ENCODE results near the gene HES5.

HES5 gene

DNA sequence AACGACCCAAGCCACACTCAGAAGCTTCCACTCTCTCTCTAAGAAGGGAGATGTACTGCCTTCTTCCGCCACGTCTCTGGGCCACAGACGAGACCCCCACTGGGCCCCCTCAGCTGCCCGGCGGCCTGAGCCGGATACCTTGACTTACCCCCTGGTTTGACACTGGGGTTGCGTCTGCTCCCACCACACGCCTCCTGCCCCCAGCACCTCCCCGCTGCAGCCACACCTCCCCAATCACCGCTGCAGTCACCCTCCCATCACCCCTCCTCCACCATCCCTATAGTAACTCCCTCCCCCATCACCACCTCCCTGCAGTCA lies 14.3 kb downstream of the HES5 start:
- H3K36me3 ChIP-seq (ENCODE audit: control insufficient read depth, insufficient read depth, low read length): peaks cover 98% of the 10 kb centered on the region
- no peak for DNase-seq

GRCh38 chr1:2514863-2515762 lies 14.9 kb downstream of the HES5 start:
- Histone ChIP-seq H3K4me3 (ENCODE audit: insufficient read depth, low read depth, low read length, poor library complexity, severe bottlenecking) (no peak overlapping the region), H3K27ac (ENCODE audit: insufficient read depth, low read length, poor library complexity, severe bottlenecking) (no peak overlapping the region), H3K36me3 (ENCODE audit: control insufficient read depth, insufficient read depth, low read length) (peaks cover 98% of the 10 kb centered on the region), H3K27me3 (replicated peaks; ENCODE audit: control insufficient read depth, insufficient read depth, low read length, poor library complexity, severe bottlenecking) (no peaks in the 10 kb centered on the region), H3K4me1 (ENCODE audit: control insufficient read depth, insufficient read depth, low read length, poor library complexity, severe bottlenecking) (no peaks in the 10 kb centered on the region), H3K9me3 (ENCODE audit: control insufficient read depth, low read length) (no peaks in the 10 kb centered on the region)
- DNase-seq: no peak

More for the DNA sequence above, 14.3 kb downstream of the HES5 start:
- H3K9me3 ChIP-seq (ENCODE audit: control insufficient read depth, low read length): no peaks in the 10 kb centered on the region
- no peaks in the 10 kb centered on the region for H3K4me1 ChIP-seq (ENCODE audit: control insufficient read depth, insufficient read depth, low read length, poor library complexity, severe bottlenecking)
- no peaks in the 10 kb centered on the region for H3K27me3 ChIP-seq (replicated peaks; ENCODE audit: control insufficient read depth, insufficient read depth, low read length, poor library complexity, severe bottlenecking)
- H3K4me3 ChIP-seq (ENCODE audit: insufficient read depth, low read depth, low read length, poor library complexity, severe bottlenecking): no peak overlapping the region
- no peak overlapping the region for H3K27ac ChIP-seq (ENCODE audit: insufficient read depth, low read length, poor library complexity, severe bottlenecking)

DNA sequence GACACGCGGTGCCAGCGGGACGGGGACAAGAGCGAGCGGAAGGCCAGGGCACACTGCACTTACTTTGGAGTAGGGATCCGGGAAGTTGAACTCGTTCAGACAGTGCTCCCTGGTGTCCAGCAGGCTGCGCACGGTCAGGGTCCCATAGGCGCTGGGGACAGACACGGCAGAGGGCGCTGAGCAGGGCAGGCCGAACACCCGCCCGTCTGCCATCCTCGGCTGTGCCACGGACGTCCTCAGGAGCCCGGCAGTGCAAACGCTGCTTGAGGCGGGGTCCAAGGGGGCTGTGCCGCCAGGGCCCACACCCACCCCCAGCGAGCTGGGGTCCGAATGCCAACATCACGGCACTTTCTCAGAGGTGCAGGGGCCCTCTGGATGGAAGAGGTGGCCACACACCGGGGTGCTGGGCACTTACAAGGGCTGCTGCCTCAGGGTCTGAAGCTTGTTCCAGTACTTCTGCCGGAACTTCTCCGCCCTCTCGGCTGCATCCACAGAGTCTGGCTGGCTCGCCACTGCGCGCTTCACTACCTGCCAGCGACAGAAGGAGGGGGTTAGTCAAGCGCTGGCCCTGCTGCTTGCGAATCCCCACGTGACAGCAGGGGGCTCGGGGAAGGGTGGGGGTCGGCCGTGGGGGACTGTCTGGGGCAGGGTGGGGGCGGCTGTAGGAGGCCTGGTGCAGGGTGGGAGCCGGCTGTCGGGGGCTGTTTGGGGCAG lies 16.0 kb downstream of the HES5 start:
- no peak for DNase-seq
- no peaks in the 10 kb centered on the region for H3K27me3 ChIP-seq (replicated peaks; ENCODE audit: control insufficient read depth, insufficient read depth, low read length, poor library complexity, severe bottlenecking)
- peaks cover 98% of the 10 kb centered on the region for H3K36me3 ChIP-seq (ENCODE audit: control insufficient read depth, insufficient read depth, low read length)
- no peak overlapping the region for H3K4me3 ChIP-seq (ENCODE audit: insufficient read depth, low read depth, low read length, poor library complexity, severe bottlenecking)
- no peaks in the 10 kb centered on the region for H3K4me1 ChIP-seq (ENCODE audit: control insufficient read depth, insufficient read depth, low read length, poor library complexity, severe bottlenecking)
- no peaks in the 10 kb centered on the region for H3K9me3 ChIP-seq (ENCODE audit: control insufficient read depth, low read length)
- H3K27ac ChIP-seq (ENCODE audit: insufficient read depth, low read length, poor library complexity, severe bottlenecking): no peak overlapping the region

DNA sequence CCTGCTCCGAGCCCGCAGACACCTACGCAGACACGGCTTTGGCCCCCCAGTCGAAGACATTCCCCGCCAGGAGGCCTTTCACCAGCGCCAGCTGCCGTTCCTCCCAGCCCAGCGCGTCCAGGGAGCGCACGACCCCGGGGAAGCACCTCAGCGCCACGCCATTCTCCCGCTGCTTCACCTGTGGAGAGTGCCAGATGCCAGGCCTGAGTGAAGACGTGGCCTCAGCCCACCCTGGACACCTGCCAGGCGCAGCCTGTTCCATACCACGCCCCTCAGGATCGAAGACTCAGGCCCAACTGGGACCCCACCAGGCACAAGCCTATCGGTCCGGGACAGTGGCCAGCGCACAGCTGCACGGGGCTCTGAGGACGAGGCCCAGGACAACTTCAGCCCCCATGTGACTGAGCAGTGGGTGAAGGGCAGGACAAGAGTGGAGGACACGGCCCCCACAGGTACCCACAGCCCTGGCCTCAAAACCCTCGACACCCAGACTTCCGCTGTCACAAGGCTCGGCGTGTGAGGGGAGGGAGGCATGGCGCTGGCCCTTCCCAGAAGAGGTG lies 17.1 kb downstream of the HES5 start:
- Histone ChIP-seq H3K27ac (ENCODE audit: insufficient read depth, low read length, poor library complexity, severe bottlenecking) (no peak overlapping the region), H3K9me3 (ENCODE audit: control insufficient read depth, low read length) (no peaks in the 10 kb centered on the region), H3K4me1 (ENCODE audit: control insufficient read depth, insufficient read depth, low read length, poor library complexity, severe bottlenecking) (no peaks in the 10 kb centered on the region), H3K27me3 (replicated peaks; ENCODE audit: control insufficient read depth, insufficient read depth, low read length, poor library complexity, severe bottlenecking) (no peaks in the 10 kb centered on the region), H3K36me3 (ENCODE audit: control insufficient read depth, insufficient read depth, low read length) (peaks cover 95% of the 10 kb centered on the region), H3K4me3 (ENCODE audit: insufficient read depth, low read depth, low read length, poor library complexity, severe bottlenecking) (no peak overlapping the region)
- DNase-seq: no peak

DNA sequence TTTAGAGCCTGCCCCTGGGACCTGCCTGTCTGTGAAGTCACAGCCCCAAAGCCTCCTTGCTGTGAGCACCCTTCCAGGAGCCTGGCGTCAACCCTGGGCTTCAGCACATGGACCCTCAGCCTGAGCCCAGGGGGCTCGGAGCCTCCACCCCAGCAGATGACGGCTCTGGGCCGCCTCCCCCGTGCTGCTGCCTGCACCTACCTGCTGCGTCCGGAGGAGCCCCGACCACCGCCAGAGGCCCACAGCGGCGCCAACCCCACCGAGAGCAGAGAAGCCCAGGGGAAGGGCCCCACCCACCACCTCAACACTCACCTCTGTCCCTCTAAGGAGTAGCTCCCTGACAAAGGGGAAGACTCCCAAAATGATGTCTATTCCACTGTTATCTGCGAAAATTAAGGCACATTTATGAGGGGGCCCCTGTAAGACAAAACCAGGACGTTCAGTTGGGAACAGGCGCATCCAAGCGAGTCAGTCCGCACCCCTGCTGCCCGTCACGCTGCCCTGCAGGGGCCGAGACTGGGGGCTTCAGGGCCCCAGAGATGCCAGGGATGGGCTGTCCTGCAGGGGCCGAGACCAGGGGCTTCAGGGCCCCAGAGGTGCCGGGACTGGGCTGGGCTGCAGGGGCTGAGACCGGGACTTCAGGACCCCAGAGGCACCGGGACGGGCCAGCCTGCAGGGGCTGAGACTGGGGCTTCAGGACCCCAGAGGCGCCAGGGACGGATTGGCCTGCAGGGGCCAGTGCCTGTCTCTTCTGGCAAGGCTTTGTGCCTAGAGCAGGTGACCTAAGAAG lies 19.5 kb downstream of the HES5 start:
- no peak for DNase-seq
- H3K27ac ChIP-seq (ENCODE audit: insufficient read depth, low read length, poor library complexity, severe bottlenecking): no peak overlapping the region
- H3K36me3 ChIP-seq (ENCODE audit: control insufficient read depth, insufficient read depth, low read length): peaks cover 74% of the 10 kb centered on the region
- no peaks in the 10 kb centered on the region for H3K27me3 ChIP-seq (replicated peaks; ENCODE audit: control insufficient read depth, insufficient read depth, low read length, poor library complexity, severe bottlenecking)
- no peaks in the 10 kb centered on the region for H3K9me3 ChIP-seq (ENCODE audit: control insufficient read depth, low read length)
- no peak overlapping the region for H3K4me3 ChIP-seq (ENCODE audit: insufficient read depth, low read depth, low read length, poor library complexity, severe bottlenecking)
- H3K4me1 ChIP-seq (ENCODE audit: control insufficient read depth, insufficient read depth, low read length, poor library complexity, severe bottlenecking): no peaks in the 10 kb centered on the region

- Histone ChIP-seq H3K27ac (ENCODE audit: insufficient read depth, low read length, poor library complexity, severe bottlenecking) (no peak overlapping the region), H3K9me3 (ENCODE audit: control insufficient read depth, low read length) (no peaks in the 10 kb centered on the region), H3K27me3 (replicated peaks; ENCODE audit: control insufficient read depth, insufficient read depth, low read length, poor library complexity, severe bottlenecking) (no peaks in the 10 kb centered on the region), H3K4me3 (ENCODE audit: insufficient read depth, low read depth, low read length, poor library complexity, severe bottlenecking) (no peak overlapping the region), H3K4me1 (ENCODE audit: control insufficient read depth, insufficient read depth, low read length, poor library complexity, severe bottlenecking) (no peaks in the 10 kb centered on the region), H3K36me3 (ENCODE audit: control insufficient read depth, insufficient read depth, low read length) (peaks cover 65% of the 10 kb centered on the region)
- DNase-seq: no peak
These were observed 20.5 kb downstream of the HES5 start for GRCh38 chr1:2509589-2509988.

DNA sequence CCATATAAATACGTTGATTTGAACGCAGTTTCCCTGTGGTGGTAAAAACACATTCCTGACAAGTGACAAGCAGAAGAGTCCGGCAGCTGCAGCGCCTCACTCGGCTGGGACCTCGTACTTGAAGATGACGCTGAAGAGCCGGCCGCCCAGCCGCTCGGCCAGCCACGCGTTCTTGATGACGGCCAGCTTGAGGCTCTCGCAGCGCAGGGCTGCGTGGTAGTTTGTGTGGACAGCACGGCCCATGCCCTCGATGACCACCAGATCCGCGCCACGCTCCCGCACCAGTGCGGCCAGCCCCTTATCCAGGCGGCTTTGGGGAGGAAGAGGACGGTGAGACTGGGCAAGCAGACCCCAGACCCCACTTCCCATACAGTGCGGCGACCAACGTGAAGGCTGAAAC lies 21.3 kb downstream of the HES5 start:
- H3K4me3 ChIP-seq (ENCODE audit: insufficient read depth, low read depth, low read length, poor library complexity, severe bottlenecking): no peak overlapping the region
- peaks cover 58% of the 10 kb centered on the region for H3K36me3 ChIP-seq (ENCODE audit: control insufficient read depth, insufficient read depth, low read length)
- no peaks in the 10 kb centered on the region for H3K27me3 ChIP-seq (replicated peaks; ENCODE audit: control insufficient read depth, insufficient read depth, low read length, poor library complexity, severe bottlenecking)
- DNase-seq: no peak
- no peaks in the 10 kb centered on the region for H3K9me3 ChIP-seq (ENCODE audit: control insufficient read depth, low read length)
- no peak overlapping the region for H3K27ac ChIP-seq (ENCODE audit: insufficient read depth, low read length, poor library complexity, severe bottlenecking)
- H3K4me1 ChIP-seq (ENCODE audit: control insufficient read depth, insufficient read depth, low read length, poor library complexity, severe bottlenecking): no peaks in the 10 kb centered on the region

DNA sequence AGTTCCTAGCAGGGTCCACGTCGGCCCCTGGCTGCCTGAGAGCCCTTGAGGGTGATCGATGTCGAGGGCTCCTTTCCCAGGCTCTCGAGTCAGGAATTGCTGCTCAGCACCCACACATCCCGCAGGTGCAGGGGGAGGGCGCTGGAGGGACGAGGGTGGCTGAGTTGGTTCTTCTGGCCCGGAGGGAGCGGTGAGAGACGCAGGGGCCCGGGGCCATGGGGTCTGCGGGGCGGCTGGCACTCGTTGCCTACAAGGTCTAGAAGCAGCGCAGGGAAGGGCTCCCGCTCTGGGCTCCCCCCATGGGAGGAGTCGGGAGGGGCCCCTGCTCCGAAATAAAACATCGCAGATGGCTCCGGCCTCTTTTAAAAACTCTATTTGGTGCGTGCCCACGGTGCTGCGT lies 21.9 kb downstream of the HES5 start:
- DNase-seq: no peak
- Histone ChIP-seq H3K27me3 (replicated peaks; ENCODE audit: control insufficient read depth, insufficient read depth, low read length, poor library complexity, severe bottlenecking) (no peaks in the 10 kb centered on the region), H3K36me3 (ENCODE audit: control insufficient read depth, insufficient read depth, low read length) (peaks cover 52% of the 10 kb centered on the region), H3K4me1 (ENCODE audit: control insufficient read depth, insufficient read depth, low read length, poor library complexity, severe bottlenecking) (no peaks in the 10 kb centered on the region), H3K4me3 (ENCODE audit: insufficient read depth, low read depth, low read length, poor library complexity, severe bottlenecking) (no peak overlapping the region), H3K27ac (ENCODE audit: insufficient read depth, low read length, poor library complexity, severe bottlenecking) (no peak overlapping the region), H3K9me3 (ENCODE audit: control insufficient read depth, low read length) (no peaks in the 10 kb centered on the region)

DNA sequence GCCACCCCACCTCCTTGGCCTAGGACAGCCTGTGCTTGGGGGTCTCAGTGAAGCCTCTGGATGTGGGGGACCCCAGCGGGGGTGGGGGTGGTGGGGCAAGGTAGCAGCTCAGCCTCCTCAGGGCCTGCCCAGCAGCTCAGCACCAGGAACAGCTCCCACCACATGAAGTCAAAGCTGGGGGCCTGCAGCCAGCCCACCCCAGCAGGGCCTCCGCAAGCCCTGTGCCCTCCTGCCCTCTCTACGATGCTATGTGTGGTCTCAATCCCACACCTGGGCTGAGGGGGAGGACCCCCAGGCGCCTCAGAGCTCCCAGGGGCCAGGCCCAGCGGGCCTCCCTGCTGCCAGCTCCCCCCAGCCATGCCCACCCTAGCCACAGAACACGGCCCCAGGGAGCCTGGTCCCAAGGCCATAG lies 22.3 kb downstream of the HES5 start:
- Histone ChIP-seq H3K36me3 (ENCODE audit: control insufficient read depth, insufficient read depth, low read length) (peaks cover 48% of the 10 kb centered on the region), H3K9me3 (ENCODE audit: control insufficient read depth, low read length) (no peaks in the 10 kb centered on the region), H3K27me3 (replicated peaks; ENCODE audit: control insufficient read depth, insufficient read depth, low read length, poor library complexity, severe bottlenecking) (no peaks in the 10 kb centered on the region), H3K4me3 (ENCODE audit: insufficient read depth, low read depth, low read length, poor library complexity, severe bottlenecking) (no peak overlapping the region), H3K4me1 (ENCODE audit: control insufficient read depth, insufficient read depth, low read length, poor library complexity, severe bottlenecking) (no peaks in the 10 kb centered on the region), H3K27ac (ENCODE audit: insufficient read depth, low read length, poor library complexity, severe bottlenecking) (no peak overlapping the region)
- DNase-seq: no peak
